Measurements from ENCODE around the gene VCL. TPM values are rescaled to one million over a fixed set of nuclear protein-coding genes. Genes with fewer than 3 reads are reported as not detected.
"Not testable (repeated sequence)": the region's sequence is repeated elsewhere in the genome, so short reads cannot be mapped to it uniquely, and the experiment has no call there.

The VCL gene
- total RNA-seq, 4 donors from 2014 or later, result 53.3 to 90.4 (median 63.1) TPM

DNA sequence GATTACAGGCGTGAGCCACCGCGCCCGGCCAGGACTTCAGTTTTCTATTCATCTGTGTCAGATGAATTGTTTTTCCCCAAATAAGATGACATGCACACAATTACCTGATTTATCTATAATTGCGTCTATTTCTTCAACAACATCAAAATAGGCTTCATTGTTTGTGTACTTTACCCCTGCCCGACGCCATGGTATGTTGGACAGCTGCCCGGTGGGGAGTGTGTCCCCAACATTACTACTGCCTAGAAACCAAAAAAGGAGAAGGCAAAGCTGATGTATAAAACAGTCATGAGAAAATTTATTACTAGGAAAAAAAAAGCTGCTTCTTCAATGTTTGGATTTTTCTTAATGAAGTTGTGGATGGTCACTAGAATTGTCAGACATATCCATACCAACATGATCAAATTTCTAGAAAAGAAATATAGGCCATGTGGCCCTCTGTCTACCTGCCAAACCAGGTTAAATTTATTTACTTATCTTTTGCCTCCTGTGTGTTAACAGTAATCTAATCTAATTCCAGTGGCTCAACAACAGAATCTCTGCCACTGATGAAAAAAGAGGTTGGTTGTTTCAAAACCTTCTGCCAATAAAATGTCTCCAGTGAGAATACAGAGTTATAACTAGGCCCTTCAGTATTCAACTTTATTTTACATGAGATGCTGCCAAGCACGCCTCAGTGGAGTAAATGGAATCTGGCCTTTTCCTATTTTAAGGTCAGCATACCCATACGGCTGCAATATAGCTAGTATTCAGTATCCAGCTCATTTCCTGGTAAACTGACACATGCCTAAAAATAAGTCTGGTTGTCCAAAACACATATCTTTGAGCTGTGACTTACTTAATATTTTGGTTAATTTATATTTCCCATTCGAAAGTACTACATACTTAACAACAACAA is 136.3 kb downstream of the VCL start:
- WGBS, 2 donors, result 88 to 91% methylated on average over 11 of the region's 11 CpGs
- no peak for TF ChIP-seq POLR2A (IDR thresholded peaks at IDR 0.05)
- TF ChIP-seq, protein P1, sequence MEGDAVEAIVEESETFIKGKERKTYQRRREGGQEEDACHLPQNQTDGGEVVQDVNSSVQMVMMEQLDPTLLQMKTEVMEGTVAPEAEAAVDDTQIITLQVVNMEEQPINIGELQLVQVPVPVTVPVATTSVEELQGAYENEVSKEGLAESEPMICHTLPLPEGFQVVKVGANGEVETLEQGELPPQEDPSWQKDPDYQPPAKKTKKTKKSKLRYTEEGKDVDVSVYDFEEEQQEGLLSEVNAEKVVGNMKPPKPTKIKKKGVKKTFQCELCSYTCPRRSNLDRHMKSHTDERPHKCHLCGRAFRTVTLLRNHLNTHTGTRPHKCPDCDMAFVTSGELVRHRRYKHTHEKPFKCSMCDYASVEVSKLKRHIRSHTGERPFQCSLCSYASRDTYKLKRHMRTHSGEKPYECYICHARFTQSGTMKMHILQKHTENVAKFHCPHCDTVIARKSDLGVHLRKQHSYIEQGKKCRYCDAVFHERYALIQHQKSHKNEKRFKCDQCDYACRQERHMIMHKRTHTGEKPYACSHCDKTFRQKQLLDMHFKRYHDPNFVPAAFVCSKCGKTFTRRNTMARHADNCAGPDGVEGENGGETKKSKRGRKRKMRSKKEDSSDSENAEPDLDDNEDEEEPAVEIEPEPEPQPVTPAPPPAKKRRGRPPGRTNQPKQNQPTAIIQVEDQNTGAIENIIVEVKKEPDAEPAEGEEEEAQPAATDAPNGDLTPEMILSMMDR (IDR thresholded peaks at IDR 0.05), result no peak
- intact Hi-C loops (cut with DNase I; ENCODE audit: low total_unique reads), result no loop called here
- no peak overlapping the region for H3K4me3 ChIP-seq (ENCODE audit: low read depth, poor library complexity, severe bottlenecking)
- no peak for DNase-seq (ENCODE audit: low spot score in 2 of 2)

DNA sequence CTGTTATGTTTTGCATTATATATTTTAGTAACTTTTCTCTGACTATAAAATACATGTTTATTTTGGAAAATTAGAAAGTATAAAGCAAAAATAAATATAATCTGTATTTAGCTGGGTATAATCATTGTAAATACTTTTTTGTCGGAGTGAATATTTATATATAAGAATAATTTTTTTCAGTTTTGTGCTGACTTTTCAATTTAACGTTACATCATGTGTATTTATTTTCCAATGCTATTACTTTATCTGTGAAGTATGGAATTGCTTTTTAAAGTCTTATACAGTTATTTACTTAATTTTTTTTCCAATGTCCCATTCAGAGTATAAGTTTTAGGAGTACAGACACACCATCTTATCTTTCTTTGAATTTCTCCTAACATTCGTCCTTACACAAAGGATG is 137.5 kb downstream of the VCL start:
- TF ChIP-seq, protein P1 (IDR thresholded peaks at IDR 0.05), result no peak
- TF ChIP-seq POLR2A (IDR thresholded peaks at IDR 0.05), result no peak
- 91 to 92% methylated on average over 3 of the region's 3 CpGs for WGBS, 2 donors

DNA sequence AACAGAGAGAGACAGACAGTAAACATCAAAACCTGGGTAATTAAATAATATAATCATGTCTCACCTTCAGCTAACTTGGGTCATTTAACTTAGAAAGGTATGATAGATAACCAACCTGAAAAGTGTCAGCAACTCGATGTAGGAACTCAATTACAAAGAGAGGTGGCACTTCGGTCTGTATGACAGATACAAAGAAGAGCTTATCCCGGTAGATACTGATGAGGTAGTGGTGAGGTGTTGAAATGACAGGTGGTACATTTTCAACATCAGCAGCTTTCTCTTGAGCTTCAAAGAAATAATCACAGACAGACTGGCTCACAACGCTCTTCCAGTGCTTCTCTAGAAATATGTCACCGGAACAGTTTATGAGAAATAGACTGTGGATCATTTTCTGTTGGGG is 140.1 kb downstream of the VCL start:
- intact Hi-C loops (cut with DNase I; ENCODE audit: low total_unique reads), result no loop called here
- H3K4me3 ChIP-seq (ENCODE audit: low read depth, poor library complexity, severe bottlenecking), result no peak overlapping the region
- WGBS, 2 donors, result 89 to 96% methylated on average over 5 of the region's 5 CpGs
- no peak for DNase-seq (ENCODE audit: low spot score in 2 of 2)
- TF ChIP-seq, protein P1 (IDR thresholded peaks at IDR 0.05), result no peak
- TF ChIP-seq POLR2A (IDR thresholded peaks at IDR 0.05), result no peak

More for the DNA sequence above, 137.5 kb downstream of the VCL start:
- no peak overlapping the region for H3K4me3 ChIP-seq (ENCODE audit: low read depth, poor library complexity, severe bottlenecking)
- no peak for DNase-seq (ENCODE audit: low spot score in 2 of 2)
- intact Hi-C loops (cut with DNase I; ENCODE audit: low total_unique reads), result no loop called here

GRCh38 chr10:74138596-74138995 is 140.7 kb downstream of the VCL start:
- DNase-seq (ENCODE audit: low spot score in 2 of 2); H3K4me3 ChIP-seq (ENCODE audit: low read depth, poor library complexity, severe bottlenecking); intact Hi-C loops (cut with DNase I; ENCODE audit: low total_unique reads): not testable (repeated sequence)
- WGBS, 2 donors, result 95 to 96% methylated on average over 5 of the region's 5 CpGs

- no peak for DNase-seq (ENCODE audit: low spot score in 2 of 2)
- intact Hi-C loops (cut with DNase I; ENCODE audit: low total_unique reads), result loop anchor here (10.0 kb wide), 1 partner anchor 75 kb away; no protein-coding TSS in a partner anchor
- 96 to 97% methylated on average over 18 of the region's 18 CpGs for WGBS, 2 donors
Observed at GRCh38 chr10:74139981-74140380, 142.1 kb downstream of the VCL start.

GRCh38 chr10:74140553-74140952 is 142.6 kb downstream of the VCL start:
- TF ChIP-seq, protein P1 (IDR thresholded peaks at IDR 0.05), result no peak
- no peak for TF ChIP-seq POLR2A (IDR thresholded peaks at IDR 0.05)
- DNase-seq (ENCODE audit: low spot score in 2 of 2), result no peak
- H3K4me3 ChIP-seq (ENCODE audit: low read depth, poor library complexity, severe bottlenecking), result no peak overlapping the region
- 68 to 70% methylated on average over 2 of the region's 2 CpGs for WGBS, 2 donors
- intact Hi-C loops (cut with DNase I; ENCODE audit: low total_unique reads), result loop anchor here (10.0 kb wide), 1 partner anchor 74 kb away; no protein-coding TSS in a partner anchor

More at GRCh38 chr10:74139981-74140380, 142.1 kb downstream of the VCL start:
- no peak overlapping the region for H3K4me3 ChIP-seq (ENCODE audit: low read depth, poor library complexity, severe bottlenecking)
- TF ChIP-seq, protein P1 (IDR thresholded peaks at IDR 0.05), result no peak
- TF ChIP-seq POLR2A (IDR thresholded peaks at IDR 0.05), result no peak
